HCT116 (cell line): Measurements from ENCODE around the gene SERGEF. TPM values are rescaled to one million over a fixed set of nuclear protein-coding genes. Genes with fewer than 3 reads are reported as not detected.
A peak's percentile ranks its signal among the peaks of the same experiment; 100 is the strongest.

Experiments used
- ATAC-seq: fragments of 200-7000 bp; cut with Tn5 transposase; 2 replicates; pipeline ENCODE4 v1.9.1; 2020; ENCODE audit warnings: mild to moderate bottlenecking, moderate library complexity
- BruUV-seq: library from RNA; stranded (reverse); fragments of 400-500 nt; replicated peaks from 2 replicates; lab custom pipeline; 2021; lab: Mats Ljungman, UMichigan
- CTCF ChIA-PET: fragments of 300-600 bp; sonication (Branson Sonifier 250); formaldehyde crosslinking; loops from one replicate; lab custom pipeline; 2021; ENCODE audit warnings: antibody characterized with exemption; lab: Charles Lee
- POLR2A ChIA-PET: fragments of 300-600, 350-600 bp; sonication (Branson Sonifier 250); formaldehyde crosslinking; loops from one replicate; lab custom pipeline; 2021; ENCODE audit warnings: antibody characterized with exemption; lab: Charles Lee
- RAD21 ChIA-PET, 2 experiments: fragments of 300-600 bp; sonication (Branson Sonifier 250); formaldehyde crosslinking; loops; one replicate each; lab custom pipeline; 2023; ENCODE audit warnings: low total read pairs in 2 of 2; ENCODE audit not compliant: uncharacterized antibody in 2 of 2, unreplicated experiment in 2 of 2, low non-redundant PET in 1 of 2; lab: Charles Lee
- DNase-seq: peaks from one replicate; pipeline ENCODE4 v3.0.0-alpha.2; 2010; ENCODE audit warnings: low read depth, low spot score
- H2AFZ ChIP-seq: fragments of 200-600 bp; shearing (Covaris generic), sonication (generic); 2 replicates; pipeline ENCODE4 v1.6.1; 2017; ENCODE audit warnings: low read depth, mixed run types, mixed read lengths, antibody characterized with exemption, low read length; ENCODE audit not compliant: poor library complexity, severe bottlenecking
- H3K27ac ChIP-seq: 2 replicates; pipeline ENCODE4 v1.5.1; 2012; ENCODE audit warnings: low read depth, low read length
- H3K27me3 ChIP-seq: fragments of 200-600 bp; sonication (generic); 2 replicates; pipeline ENCODE4 v1.6.1; 2016; ENCODE audit warnings: mixed run types, low read length, mixed read lengths; ENCODE audit not compliant: insufficient read depth
- H3K36me3 ChIP-seq, 2 experiments: fragments of 200-500 bp in 1 of 2; fragments of 200-600 bp in 1 of 2; sonication (Bioruptor generic) in 1 of 2; sonication (generic) in 1 of 2; 2 replicates each; pipeline versions ENCODE4 v1.5.1 to v1.6.1; 2014 to 2016; ENCODE audit warnings: low read length in 2 of 2, inconsistent platforms in 1 of 2, mixed read lengths in 1 of 2, mixed run types in 1 of 2; ENCODE audit not compliant: insufficient read depth in 2 of 2, control insufficient read depth in 1 of 2
- H3K4me1 ChIP-seq, 2 experiments: fragments of 200-600 bp in 1 of 2; sonication (generic) in 1 of 2; 2 replicates each; pipeline versions ENCODE4 v1.5.1 to v1.6.1; 2012 to 2017; ENCODE audit warnings: low read length in 2 of 2, inconsistent platforms in 1 of 2, mild to moderate bottlenecking in 1 of 2, mixed read lengths in 1 of 2, mixed run types in 1 of 2, moderate library complexity in 1 of 2; ENCODE audit not compliant: insufficient read depth in 2 of 2, control insufficient read depth in 1 of 2
- H3K4me2 ChIP-seq: fragments of 200-600 bp; sonication (generic); 2 replicates; pipeline ENCODE4 v1.6.1; 2017; ENCODE audit warnings: mixed run types, low read length, mixed read lengths
- H3K4me3 ChIP-seq, 2 experiments: fragments of 200-600 bp in 1 of 2; sonication (generic) in 1 of 2; replicated peaks in 1 of 2; 2 replicates each; pipeline ENCODE4 v1.5.1; 2011 to 2016; ENCODE audit warnings: low read length in 2 of 2, control low read depth in 1 of 2, low read depth in 1 of 2, mild to moderate bottlenecking in 1 of 2, mixed read lengths in 1 of 2, mixed run types in 1 of 2
- H3K79me2 ChIP-seq: fragments of 200-600 bp; sonication (generic); 2 replicates; pipeline ENCODE4 v1.6.1; 2017; ENCODE audit warnings: mild to moderate bottlenecking, mixed run types, low read length, moderate library complexity, mixed read lengths; ENCODE audit not compliant: insufficient read depth
- H3K9ac ChIP-seq: fragments of 200-600 bp; sonication (generic); 2 replicates; pipeline ENCODE4 v1.6.1; 2016; ENCODE audit warnings: low read length, mixed read lengths
- H3K9me2 ChIP-seq: fragments of 200-600 bp; sonication (generic), shearing (Covaris generic); 2 replicates; pipeline ENCODE4 v1.6.1; 2017; ENCODE audit warnings: mixed run types, mild to moderate bottlenecking, moderate library complexity; ENCODE audit not compliant: insufficient read depth
- H3K9me3 ChIP-seq, 2 experiments: fragments of 200-500 bp in 1 of 2; fragments of 200-600 bp in 1 of 2; sonication (Bioruptor generic) in 1 of 2; sonication (generic) in 1 of 2; 2 replicates each; pipeline ENCODE4 v1.6.1; 2014 to 2017; ENCODE audit warnings: low read length in 2 of 2, mixed read lengths in 2 of 2, inconsistent platforms in 1 of 2, low read depth in 1 of 2, mild to moderate bottlenecking in 1 of 2, mixed run types in 1 of 2, moderate library complexity in 1 of 2; ENCODE audit not compliant: control insufficient read depth in 1 of 2, insufficient read depth in 1 of 2
- H4K20me1 ChIP-seq: fragments of 200-600 bp; sonication (generic), shearing (Covaris generic); 2 replicates; pipeline ENCODE4 v1.6.1; 2017; ENCODE audit warnings: mixed run types, mild to moderate bottlenecking, moderate library complexity; ENCODE audit not compliant: insufficient read depth
- EZH2phosphoT487 ChIP-seq: fragments of 200-600 bp; IDR thresholded peaks from 2 replicates; pipeline ENCODE4 v1.6.1; 2018; ENCODE audit warnings: antibody characterized with exemption, borderline replicate concordance
- RAD21 ChIP-seq: IDR thresholded peaks from 2 replicates; pipeline ENCODE4 v1.6.1; 2012; ENCODE audit warnings: low read depth, mild to moderate bottlenecking
- ZNF274 ChIP-seq: fragments of 200-500 bp; sonication (Bioruptor generic); IDR thresholded peaks from 2 replicates; pipeline ENCODE4 v1.6.1; 2014; ENCODE audit warnings: mild to moderate bottlenecking, low read depth, low read length, inconsistent platforms
- intact Hi-C: fragments of 100-400 bp; cut with micrococcal nuclease; formaldehyde crosslinking; loops from 2 replicates; pipeline ENCODE4 v1.10.0; 2022
- total RNA-seq: library from RNA; stranded (reverse); gene quantifications from one replicate; pipeline ENCODE4 v1.2.1, GENCODE V29; 2021; ENCODE audit not compliant: unreplicated experiment
- TF ChIP-seq, protein P1 (sequence below): IDR thresholded peaks from 2 replicates; pipeline ENCODE4 v1.6.1; 2012
- TF ChIP-seq, protein P2 (sequence below): IDR thresholded peaks from 2 replicates; pipeline ENCODE4 v1.6.1; 2012
- TF ChIP-seq, protein P3 (sequence below), 3 experiments: fragments of 200-600 bp in 1 of 3; sonication (generic) in 1 of 3; IDR thresholded peaks in 2 of 3; conservative IDR thresholded peaks in 1 of 3; 2 replicates each; pipeline ENCODE4 v1.5.1; 2012 to 2017; ENCODE audit warnings: low read depth in 2 of 3, low read length in 2 of 3, antibody characterized with exemption in 1 of 3, borderline replicate concordance in 1 of 3, control low read depth in 1 of 3, mild to moderate bottlenecking in 1 of 3, mixed read lengths in 1 of 3, mixed run types in 1 of 3, moderate library complexity in 1 of 3; ENCODE audit not compliant: insufficient read depth in 1 of 3
- TF ChIP-seq, protein P4 (sequence below): IDR thresholded peaks from 2 replicates; pipeline ENCODE4 v1.6.1; 2012; ENCODE audit warnings: low read depth

SERGEF gene
- total RNA-seq, 1 experiment from 2014 or later: 32.8 TPM

DNA sequence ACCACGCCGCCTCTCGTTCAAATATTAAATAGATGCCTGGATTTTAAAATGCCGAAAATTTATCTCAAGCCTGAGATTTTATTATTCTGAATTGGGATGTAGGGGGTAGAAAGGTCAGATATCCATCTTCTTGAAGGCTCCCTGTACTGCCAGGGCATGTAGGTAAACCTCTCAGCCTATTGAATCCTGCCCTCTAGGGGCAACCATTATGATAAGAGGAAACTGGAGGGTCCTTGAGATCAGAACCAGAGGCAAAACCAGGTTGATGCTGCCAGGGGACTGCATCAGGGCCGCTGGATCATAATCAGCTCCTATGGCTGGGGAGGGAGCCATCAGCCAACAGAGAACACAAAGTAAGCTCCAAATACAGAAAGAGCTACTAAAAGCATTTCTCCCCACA is 185.8 kb downstream of the SERGEF start:
- no peak overlapping the region for H2AFZ ChIP-seq
- no peaks in the 10 kb centered on the region for H3K36me3 ChIP-seq
- intact Hi-C loops: loop anchor here (5.0 kb wide), 1 partner anchor 65 kb away; no protein-coding TSS in a partner anchor
- H3K4me2 ChIP-seq: no peak overlapping the region
- peak; percentile 67 for ATAC-seq
- no peak overlapping the region for H3K9ac ChIP-seq
- RAD21 ChIA-PET: no interaction called here
- BruUV-seq: no TSS peak
- CTCF ChIA-PET: interaction anchor here (2.5 kb wide), 1 partner anchor 96 kb away, joined by 12 read pairs; no protein-coding TSS in a partner anchor
- H3K4me1 ChIP-seq: no peaks in the 10 kb centered on the region
- POLR2A ChIA-PET: no interaction called here
- TF ChIP-seq RAD21: peak; percentile 60
- TF ChIP-seq, protein P1, sequence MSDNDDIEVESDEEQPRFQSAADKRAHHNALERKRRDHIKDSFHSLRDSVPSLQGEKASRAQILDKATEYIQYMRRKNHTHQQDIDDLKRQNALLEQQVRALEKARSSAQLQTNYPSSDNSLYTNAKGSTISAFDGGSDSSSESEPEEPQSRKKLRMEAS: no peak
- TF ChIP-seq, protein P2, sequence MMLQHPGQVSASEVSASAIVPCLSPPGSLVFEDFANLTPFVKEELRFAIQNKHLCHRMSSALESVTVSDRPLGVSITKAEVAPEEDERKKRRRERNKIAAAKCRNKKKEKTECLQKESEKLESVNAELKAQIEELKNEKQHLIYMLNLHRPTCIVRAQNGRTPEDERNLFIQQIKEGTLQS: no peak
- no peak for TF ChIP-seq EZH2phosphoT487
- TF ChIP-seq, protein P3, sequence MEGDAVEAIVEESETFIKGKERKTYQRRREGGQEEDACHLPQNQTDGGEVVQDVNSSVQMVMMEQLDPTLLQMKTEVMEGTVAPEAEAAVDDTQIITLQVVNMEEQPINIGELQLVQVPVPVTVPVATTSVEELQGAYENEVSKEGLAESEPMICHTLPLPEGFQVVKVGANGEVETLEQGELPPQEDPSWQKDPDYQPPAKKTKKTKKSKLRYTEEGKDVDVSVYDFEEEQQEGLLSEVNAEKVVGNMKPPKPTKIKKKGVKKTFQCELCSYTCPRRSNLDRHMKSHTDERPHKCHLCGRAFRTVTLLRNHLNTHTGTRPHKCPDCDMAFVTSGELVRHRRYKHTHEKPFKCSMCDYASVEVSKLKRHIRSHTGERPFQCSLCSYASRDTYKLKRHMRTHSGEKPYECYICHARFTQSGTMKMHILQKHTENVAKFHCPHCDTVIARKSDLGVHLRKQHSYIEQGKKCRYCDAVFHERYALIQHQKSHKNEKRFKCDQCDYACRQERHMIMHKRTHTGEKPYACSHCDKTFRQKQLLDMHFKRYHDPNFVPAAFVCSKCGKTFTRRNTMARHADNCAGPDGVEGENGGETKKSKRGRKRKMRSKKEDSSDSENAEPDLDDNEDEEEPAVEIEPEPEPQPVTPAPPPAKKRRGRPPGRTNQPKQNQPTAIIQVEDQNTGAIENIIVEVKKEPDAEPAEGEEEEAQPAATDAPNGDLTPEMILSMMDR (IDR thresholded peaks at IDR 0.05 in 2 of 3, conservative IDR thresholded peaks at IDR 0.05 in 1 of 3; ENCODE audit: borderline replicate concordance in 1 of 3, insufficient read depth in 1 of 3, low read depth in 2 of 3, low read length in 2 of 3): peak; percentile 37 to 48 (median 41); a peak in 4 of 6 replicates
- TF ChIP-seq, protein P4, sequence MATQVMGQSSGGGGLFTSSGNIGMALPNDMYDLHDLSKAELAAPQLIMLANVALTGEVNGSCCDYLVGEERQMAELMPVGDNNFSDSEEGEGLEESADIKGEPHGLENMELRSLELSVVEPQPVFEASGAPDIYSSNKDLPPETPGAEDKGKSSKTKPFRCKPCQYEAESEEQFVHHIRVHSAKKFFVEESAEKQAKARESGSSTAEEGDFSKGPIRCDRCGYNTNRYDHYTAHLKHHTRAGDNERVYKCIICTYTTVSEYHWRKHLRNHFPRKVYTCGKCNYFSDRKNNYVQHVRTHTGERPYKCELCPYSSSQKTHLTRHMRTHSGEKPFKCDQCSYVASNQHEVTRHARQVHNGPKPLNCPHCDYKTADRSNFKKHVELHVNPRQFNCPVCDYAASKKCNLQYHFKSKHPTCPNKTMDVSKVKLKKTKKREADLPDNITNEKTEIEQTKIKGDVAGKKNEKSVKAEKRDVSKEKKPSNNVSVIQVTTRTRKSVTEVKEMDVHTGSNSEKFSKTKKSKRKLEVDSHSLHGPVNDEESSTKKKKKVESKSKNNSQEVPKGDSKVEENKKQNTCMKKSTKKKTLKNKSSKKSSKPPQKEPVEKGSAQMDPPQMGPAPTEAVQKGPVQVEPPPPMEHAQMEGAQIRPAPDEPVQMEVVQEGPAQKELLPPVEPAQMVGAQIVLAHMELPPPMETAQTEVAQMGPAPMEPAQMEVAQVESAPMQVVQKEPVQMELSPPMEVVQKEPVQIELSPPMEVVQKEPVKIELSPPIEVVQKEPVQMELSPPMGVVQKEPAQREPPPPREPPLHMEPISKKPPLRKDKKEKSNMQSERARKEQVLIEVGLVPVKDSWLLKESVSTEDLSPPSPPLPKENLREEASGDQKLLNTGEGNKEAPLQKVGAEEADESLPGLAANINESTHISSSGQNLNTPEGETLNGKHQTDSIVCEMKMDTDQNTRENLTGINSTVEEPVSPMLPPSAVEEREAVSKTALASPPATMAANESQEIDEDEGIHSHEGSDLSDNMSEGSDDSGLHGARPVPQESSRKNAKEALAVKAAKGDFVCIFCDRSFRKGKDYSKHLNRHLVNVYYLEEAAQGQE: no peak
- no peak for TF ChIP-seq ZNF274
- no peaks in the 10 kb centered on the region for H3K27me3 ChIP-seq
- H3K79me2 ChIP-seq: no peaks in the 10 kb centered on the region
- H3K9me3 ChIP-seq: no peaks in the 10 kb centered on the region
- no peak overlapping the region for H3K27ac ChIP-seq
- no peak for DNase-seq
- H4K20me1 ChIP-seq: no peaks in the 10 kb centered on the region
- no peak overlapping the region for H3K4me3 ChIP-seq
- H3K9me2 ChIP-seq: no peaks in the 10 kb centered on the region
